Gastroesophageal sphincter (tissue), 3 donors: ENCODE results near the gene KLHL26.

ENCODE experiments used
- CTCF ChIP-seq, 4 experiments: fragments of 200-600 bp in 2 of 4; fragments of 450-650 bp in 2 of 4; sonication (generic) in 1 of 4; IDR thresholded peaks; one replicate each; pipeline ENCODE4 v1.5.1; 2017 to 2019; ENCODE audit warnings: antibody characterized with exemption in 4 of 4, mild to moderate bottlenecking in 2 of 4, moderate library complexity in 2 of 4
- EP300 ChIP-seq: sonication (generic); formaldehyde crosslinking; IDR thresholded peaks from one replicate; pipeline ENCODE4 v1.6.1; 2017; ENCODE audit warnings: antibody characterized with exemption, mild to moderate bottlenecking
- POLR2A ChIP-seq, 2 donors: fragments of 450-650 bp; IDR thresholded peaks; one replicate each; pipeline ENCODE4 v1.6.1; 2017; ENCODE audit warnings: antibody characterized with exemption in 2 of 2, mild to moderate bottlenecking in 2 of 2, moderate library complexity in 1 of 2

- no peak for TF ChIP-seq POLR2A (IDR thresholded peaks at IDR 0.05)
- no peak for TF ChIP-seq CTCF (IDR thresholded peaks at IDR 0.05)
- TF ChIP-seq EP300: no peak
These were observed 62.7 kb downstream of the KLHL26 start for GRCh38 chr19:18699403-18700054.
